Measurements from ENCODE around the gene CLEC5A.
"Not testable (repeated sequence)": the region's sequence is repeated elsewhere in the genome, so short reads cannot be mapped to it uniquely, and the experiment has no call there.

CLEC5A gene

GRCh38 chr7:141944811-141945210, 2.0 kb downstream of the CLEC5A start:
- TF ChIP-seq POLR2A (IDR thresholded peaks at IDR 0.05; ENCODE audit: low read depth, low read length) = no peak
- TF ChIP-seq TAF1 (IDR thresholded peaks at IDR 0.05; ENCODE audit: borderline replicate concordance, low read depth, low read length) = no peak
- TF ChIP-seq POLR2AphosphoS5 (IDR thresholded peaks at IDR 0.05; ENCODE audit: low read depth, low read length) = no peak
- no peak for FAIRE-seq
- DNase-seq (ENCODE audit: insufficient read length) = no peak

- no peak for TF ChIP-seq POLR2AphosphoS5 (IDR thresholded peaks at IDR 0.05; ENCODE audit: low read depth, low read length)
- no peak for TF ChIP-seq POLR2A (IDR thresholded peaks at IDR 0.05; ENCODE audit: low read depth, low read length)
- TF ChIP-seq TAF1 (IDR thresholded peaks at IDR 0.05; ENCODE audit: borderline replicate concordance, low read depth, low read length) = no peak
- FAIRE-seq = no peak
- DNase-seq (ENCODE audit: insufficient read length) = no peak
Observed at GRCh38 chr7:141943846-141944245, 2.9 kb downstream of the CLEC5A start.

GRCh38 chr7:141941075-141941474, 5.7 kb downstream of the CLEC5A start:
- DNase-seq (ENCODE audit: insufficient read length) (no peak), FAIRE-seq (no peak)
- TF ChIP-seq POLR2AphosphoS5 (IDR thresholded peaks at IDR 0.05; ENCODE audit: low read depth, low read length) (no peak), POLR2A (IDR thresholded peaks at IDR 0.05; ENCODE audit: low read depth, low read length) (no peak), TAF1 (IDR thresholded peaks at IDR 0.05; ENCODE audit: borderline replicate concordance, low read depth, low read length) (no peak)

- no peak for TF ChIP-seq POLR2AphosphoS5 (IDR thresholded peaks at IDR 0.05; ENCODE audit: low read depth, low read length)
- TF ChIP-seq TAF1 (IDR thresholded peaks at IDR 0.05; ENCODE audit: borderline replicate concordance, low read depth, low read length) = no peak
- no peak for TF ChIP-seq POLR2A (IDR thresholded peaks at IDR 0.05; ENCODE audit: low read depth, low read length)
- FAIRE-seq (no peak), DNase-seq (ENCODE audit: insufficient read length) (no peak)
Observed at GRCh38 chr7:141930211-141930610, 16.6 kb downstream of the CLEC5A start.

GRCh38 chr7:141928845-141929195, 18.0 kb downstream of the CLEC5A start:
- FAIRE-seq (no peak), DNase-seq (ENCODE audit: insufficient read length) (no peak)
- TF ChIP-seq POLR2A (IDR thresholded peaks at IDR 0.05; ENCODE audit: low read depth, low read length) = no peak
- no peak for TF ChIP-seq POLR2AphosphoS5 (IDR thresholded peaks at IDR 0.05; ENCODE audit: low read depth, low read length)
- TF ChIP-seq TAF1 (IDR thresholded peaks at IDR 0.05; ENCODE audit: borderline replicate concordance, low read depth, low read length) = no peak

GRCh38 chr7:141928146-141928844, 18.5 kb downstream of the CLEC5A start:
- no peak for FAIRE-seq
- no peak for DNase-seq (ENCODE audit: insufficient read length)
- TF ChIP-seq TAF1 (IDR thresholded peaks at IDR 0.05; ENCODE audit: borderline replicate concordance, low read depth, low read length) = no peak
- no peak for TF ChIP-seq POLR2AphosphoS5 (IDR thresholded peaks at IDR 0.05; ENCODE audit: low read depth, low read length)
- no peak for TF ChIP-seq POLR2A (IDR thresholded peaks at IDR 0.05; ENCODE audit: low read depth, low read length)

- TF ChIP-seq TAF1 (IDR thresholded peaks at IDR 0.05; ENCODE audit: borderline replicate concordance, low read depth, low read length) = no peak
- no peak for TF ChIP-seq POLR2AphosphoS5 (IDR thresholded peaks at IDR 0.05; ENCODE audit: low read depth, low read length)
- no peak for TF ChIP-seq POLR2A (IDR thresholded peaks at IDR 0.05; ENCODE audit: low read depth, low read length)
- FAIRE-seq = no peak
- no peak for DNase-seq (ENCODE audit: insufficient read length)
Observed at GRCh38 chr7:141920281-141920680, 26.5 kb downstream of the CLEC5A start.

GRCh38 chr7:141916099-141916498, 30.7 kb downstream of the CLEC5A start, which contains the start of gene OR9A4:
Gene OR9A4, plus strand, starts transcription at chr7:141916399. Its CDS starts 2,477 bp downstream, at chr7:141918876.
- no peak for TF ChIP-seq TAF1 (IDR thresholded peaks at IDR 0.05; ENCODE audit: borderline replicate concordance, low read depth, low read length)
- TF ChIP-seq POLR2A (IDR thresholded peaks at IDR 0.05; ENCODE audit: low read depth, low read length) = no peak
- no peak for TF ChIP-seq POLR2AphosphoS5 (IDR thresholded peaks at IDR 0.05; ENCODE audit: low read depth, low read length)
- DNase-seq (ENCODE audit: insufficient read length) (no peak), FAIRE-seq (no peak)

GRCh38 chr7:141915565-141915964, 31.2 kb downstream of the CLEC5A start:
- TF ChIP-seq POLR2A (IDR thresholded peaks at IDR 0.05; ENCODE audit: low read depth, low read length) (no peak), POLR2AphosphoS5 (IDR thresholded peaks at IDR 0.05; ENCODE audit: low read depth, low read length) (no peak), TAF1 (IDR thresholded peaks at IDR 0.05; ENCODE audit: borderline replicate concordance, low read depth, low read length) (no peak)
- no peak for DNase-seq (ENCODE audit: insufficient read length)
- FAIRE-seq = no peak

- TF ChIP-seq POLR2A (IDR thresholded peaks at IDR 0.05; ENCODE audit: low read depth, low read length) (no peak), POLR2AphosphoS5 (IDR thresholded peaks at IDR 0.05; ENCODE audit: low read depth, low read length) (no peak), TAF1 (IDR thresholded peaks at IDR 0.05; ENCODE audit: borderline replicate concordance, low read depth, low read length) (no peak)
- DNase-seq (ENCODE audit: insufficient read length) (no peak), FAIRE-seq (no peak)
Observed at GRCh38 chr7:141911391-141911790, 35.4 kb downstream of the CLEC5A start.

GRCh38 chr7:141906285-141906684, 40.5 kb downstream of the CLEC5A start:
- FAIRE-seq = no peak
- no peak for DNase-seq (ENCODE audit: insufficient read length)
- TF ChIP-seq POLR2A (IDR thresholded peaks at IDR 0.05; ENCODE audit: low read depth, low read length) (no peak), TAF1 (IDR thresholded peaks at IDR 0.05; ENCODE audit: borderline replicate concordance, low read depth, low read length) (no peak), POLR2AphosphoS5 (IDR thresholded peaks at IDR 0.05; ENCODE audit: low read depth, low read length) (no peak)

GRCh38 chr7:141899366-141899765, 47.4 kb downstream of the CLEC5A start:
- FAIRE-seq; DNase-seq (ENCODE audit: insufficient read length): not testable (repeated sequence)
